Suprapubic skin (tissue), 4 donors: ENCODE measurements around the gene FEM1B. TPM values are rescaled to one million over a fixed set of nuclear protein-coding genes. Genes with fewer than 3 reads are reported as not detected.

Source experiments
- DNase-seq, 2 donors: peaks; one replicate each; pipeline ENCODE4 v3.0.0-alpha.2; 2019; ENCODE audit warnings: low spot score in 2 of 2
- H3K27ac ChIP-seq: fragments of 200-600 bp; sonication (generic); one replicate; pipeline ENCODE4 v1.5.1; 2019
- H3K27me3 ChIP-seq: fragments of 200-600 bp; sonication (generic); one replicate; pipeline ENCODE4 v1.5.1; 2019
- H3K36me3 ChIP-seq: fragments of 200-600 bp; sonication (generic); one replicate; pipeline ENCODE4 v1.5.1; 2019
- H3K4me1 ChIP-seq: fragments of 200-600 bp; sonication (generic); one replicate; pipeline ENCODE4 v1.5.1; 2019
- H3K4me3 ChIP-seq: fragments of 200-600 bp; sonication (generic); one replicate; pipeline ENCODE4 v1.5.1; 2019; ENCODE audit warnings: mild to moderate bottlenecking
- H3K9me3 ChIP-seq: fragments of 200-600 bp; sonication (generic); one replicate; pipeline ENCODE4 v1.5.1; 2019
- CTCF ChIP-seq, 2 donors: fragments of 200-600 bp in 1 of 2; fragments of 450-650 bp in 1 of 2; sonication (generic) in 1 of 2; IDR thresholded peaks; one replicate each; pipeline ENCODE4 v1.5.1; 2016 to 2019; ENCODE audit warnings: antibody characterized with exemption in 2 of 2, mild to moderate bottlenecking in 1 of 2, moderate library complexity in 1 of 2
- EP300 ChIP-seq: sonication (generic); formaldehyde crosslinking; IDR thresholded peaks from one replicate; pipeline ENCODE4 v1.6.1; 2017; ENCODE audit warnings: antibody characterized with exemption
- POLR2A ChIP-seq, 2 donors: fragments of 450-650 bp; IDR thresholded peaks; one replicate each; pipeline ENCODE4 v1.6.1; 2017; ENCODE audit warnings: antibody characterized with exemption in 2 of 2, mild to moderate bottlenecking in 2 of 2, moderate library complexity in 2 of 2
- POLR2AphosphoS5 ChIP-seq, 3 donors: sonication (generic); formaldehyde crosslinking; IDR thresholded peaks; one replicate each; pipeline ENCODE4 v1.6.1; 2017; ENCODE audit warnings: antibody characterized with exemption in 3 of 3
- WGBS: methylation state at CpG from one replicate; pipeline ENCODE4 v1.1.5; 2018; 5-methylcytosine and 5-hydroxymethylcytosine counted together
- total RNA-seq, 4 donors: library from RNA; depleted of rRNA; stranded (reverse); fragments of >200 nt; gene quantifications; one replicate each; pipeline ENCODE4 v1.1.0, GENCODE V29; 2016

FEM1B gene
- total RNA-seq, 4 donors from 2014 or later: 56.3 to 89.6 (median 63.8) TPM

GRCh38 chr15:68318931-68319909 is 41.7 kb downstream of the FEM1B start:
- WGBS: 90% methylated on average over 16 of the region's 18 CpGs

GRCh38 chr15:68319997-68320396 is 42.5 kb downstream of the FEM1B start:
- Histone ChIP-seq H3K36me3 (peaks cover 3% of the 10 kb centered on the region), H3K4me1 (no peaks in the 10 kb centered on the region), H3K27me3 (no peaks in the 10 kb centered on the region), H3K4me3 (no peak overlapping the region), H3K27ac (no peak overlapping the region), H3K9me3 (no peaks in the 10 kb centered on the region)
- WGBS: 100% methylated on average over 1 of the region's 12 CpGs
- no peak for TF ChIP-seq POLR2AphosphoS5 (IDR thresholded peaks at IDR 0.05)
- no peak for TF ChIP-seq EP300
- no peak for TF ChIP-seq POLR2A (IDR thresholded peaks at IDR 0.05)
- TF ChIP-seq CTCF (IDR thresholded peaks at IDR 0.05): no peak
- no peak for DNase-seq

More at GRCh38 chr15:68318931-68319909, 41.7 kb downstream of the FEM1B start:
- DNase-seq: peak in 1 of 2 donors; percentile 43
- H3K9me3 ChIP-seq: no peaks in the 10 kb centered on the region
- H3K27ac ChIP-seq: no peak overlapping the region
- no peaks in the 10 kb centered on the region for H3K4me1 ChIP-seq
- no peaks in the 10 kb centered on the region for H3K27me3 ChIP-seq
- no peak overlapping the region for H3K4me3 ChIP-seq
- peaks cover 3% of the 10 kb centered on the region for H3K36me3 ChIP-seq
- TF ChIP-seq EP300: no peak
- TF ChIP-seq CTCF (IDR thresholded peaks at IDR 0.05): no peak
- TF ChIP-seq POLR2A (IDR thresholded peaks at IDR 0.05): no peak
- TF ChIP-seq POLR2AphosphoS5 (IDR thresholded peaks at IDR 0.05): no peak

GRCh38 chr15:68321229-68321628 is 43.7 kb downstream of the FEM1B start:
- WGBS: 91% methylated on average over 5 of the region's 7 CpGs
- TF ChIP-seq EP300: no peak
- TF ChIP-seq POLR2A (IDR thresholded peaks at IDR 0.05): no peak
- no peak for TF ChIP-seq POLR2AphosphoS5 (IDR thresholded peaks at IDR 0.05)
- TF ChIP-seq CTCF (IDR thresholded peaks at IDR 0.05): no peak
- peaks cover 3% of the 10 kb centered on the region for H3K36me3 ChIP-seq
- H3K27me3 ChIP-seq: no peaks in the 10 kb centered on the region
- no peak overlapping the region for H3K27ac ChIP-seq
- H3K4me3 ChIP-seq: no peak overlapping the region
- DNase-seq: no peak
- H3K9me3 ChIP-seq: no peaks in the 10 kb centered on the region
- no peaks in the 10 kb centered on the region for H3K4me1 ChIP-seq

- H3K27ac ChIP-seq: no peak overlapping the region
- H3K4me1 ChIP-seq: no peaks in the 10 kb centered on the region
- DNase-seq: no peak
- WGBS: 80% methylated on average over 8 of the region's 9 CpGs
- peaks cover under 1% of the 10 kb centered on the region for H3K27me3 ChIP-seq
- H3K36me3 ChIP-seq: peaks cover 3% of the 10 kb centered on the region
- no peak for TF ChIP-seq POLR2AphosphoS5 (IDR thresholded peaks at IDR 0.05)
- TF ChIP-seq EP300: no peak
- TF ChIP-seq CTCF (IDR thresholded peaks at IDR 0.05): no peak
- TF ChIP-seq POLR2A (IDR thresholded peaks at IDR 0.05): no peak
- H3K4me3 ChIP-seq: no peak overlapping the region
- H3K9me3 ChIP-seq: no peaks in the 10 kb centered on the region
Observed at GRCh38 chr15:68322796-68323195, 45.3 kb downstream of the FEM1B start.

GRCh38 chr15:68325726-68326125 is 48.2 kb downstream of the FEM1B start:
- Histone ChIP-seq H3K9me3 (no peaks in the 10 kb centered on the region), H3K4me1 (no peaks in the 10 kb centered on the region), H3K4me3 (no peak overlapping the region), H3K27ac (no peak overlapping the region), H3K27me3 (peaks cover 5% of the 10 kb centered on the region), H3K36me3 (no peaks in the 10 kb centered on the region)
- DNase-seq: no peak
- no peak for TF ChIP-seq POLR2AphosphoS5 (IDR thresholded peaks at IDR 0.05)
- no peak for TF ChIP-seq POLR2A (IDR thresholded peaks at IDR 0.05)
- TF ChIP-seq EP300: no peak
- 73% methylated on average over 4 of the region's 4 CpGs for WGBS
